T-helper 1 cell treated with Interleukin-12 subunit alpha and Interleukin-12 subunit beta and Interleukin-4 antibody, amounts not matched to agents 30 ng/mL and 1 ng/mL, for 36 hours (primary cell): ENCODE data around the gene CLCA2. TPM values are rescaled to one million over a fixed set of nuclear protein-coding genes. Genes with fewer than 3 reads are reported as not detected.

ENCODE experiments used
- intact Hi-C: fragments of 100-400 bp; cut with micrococcal nuclease; formaldehyde crosslinking; loops from one replicate; pipeline ENCODE4 v1.15.1; 2024
- total RNA-seq: library from RNA; stranded (reverse); gene quantifications from 2 replicates; pipeline ENCODE4 v1.2.3, GENCODE V29; 2022

CLCA2 gene
- total RNA-seq, 1 donor from 2014 or later: not detected

DNA sequence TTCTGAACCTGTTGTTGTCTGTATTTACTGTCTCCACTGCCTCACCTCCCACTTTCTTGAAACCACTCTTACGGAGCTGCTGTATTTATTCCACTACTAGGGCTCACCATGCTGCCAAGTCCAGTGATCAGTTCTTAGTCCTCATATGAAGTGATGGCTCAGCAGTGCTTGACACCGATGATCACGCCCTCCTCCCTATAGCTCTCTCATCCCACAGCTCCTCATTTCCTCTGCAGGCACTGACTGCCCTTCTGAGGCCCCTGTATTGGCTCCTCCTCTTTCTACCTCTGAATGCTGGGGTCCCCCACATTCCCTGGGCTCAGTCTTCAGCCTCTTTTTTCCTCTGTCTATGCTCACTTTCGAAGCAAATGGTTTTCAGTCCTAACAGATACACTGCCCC lies 48.2 kb downstream of the CLCA2 start:
- intact Hi-C loops: no loop called here

DNA sequence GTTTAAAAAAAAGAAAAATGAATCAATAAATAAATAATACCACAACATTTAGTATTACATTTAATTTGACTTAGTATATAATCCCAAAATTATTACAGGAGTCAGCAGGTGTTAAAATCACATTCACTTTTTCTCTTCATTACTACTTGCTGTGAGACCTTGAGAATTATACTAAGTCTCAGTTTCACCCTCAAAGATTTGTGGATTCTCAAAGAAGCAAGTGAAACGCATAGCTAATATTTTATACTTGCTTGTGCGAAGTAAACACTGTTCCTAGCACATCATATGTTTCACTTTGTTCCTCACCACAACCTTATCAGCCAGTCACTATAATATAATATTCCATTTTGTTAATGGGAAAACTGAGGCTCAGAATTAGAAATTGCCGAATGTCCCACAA lies 48.8 kb downstream of the CLCA2 start:
- intact Hi-C loops: no loop called here

DNA sequence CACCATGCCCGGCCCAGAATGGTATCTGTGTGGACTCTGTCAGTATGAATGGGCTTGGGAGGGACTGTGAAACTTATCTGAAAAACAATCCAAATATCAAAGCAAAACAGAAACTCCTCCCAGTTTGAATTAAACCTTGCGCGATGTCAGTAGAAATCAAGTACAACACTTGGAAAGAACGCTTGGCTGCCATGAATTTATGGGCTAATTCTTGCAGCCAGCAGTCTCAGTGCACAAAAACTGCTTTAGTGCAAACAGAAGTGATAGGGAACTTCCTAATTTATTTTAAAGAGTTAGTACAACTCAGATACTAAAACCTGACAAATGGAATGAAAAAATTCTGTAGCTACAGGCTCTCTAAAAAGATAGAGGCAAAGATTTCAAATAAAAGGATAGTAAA lies 53.3 kb downstream of the CLCA2 start:
- intact Hi-C loops: no loop called here

DNA sequence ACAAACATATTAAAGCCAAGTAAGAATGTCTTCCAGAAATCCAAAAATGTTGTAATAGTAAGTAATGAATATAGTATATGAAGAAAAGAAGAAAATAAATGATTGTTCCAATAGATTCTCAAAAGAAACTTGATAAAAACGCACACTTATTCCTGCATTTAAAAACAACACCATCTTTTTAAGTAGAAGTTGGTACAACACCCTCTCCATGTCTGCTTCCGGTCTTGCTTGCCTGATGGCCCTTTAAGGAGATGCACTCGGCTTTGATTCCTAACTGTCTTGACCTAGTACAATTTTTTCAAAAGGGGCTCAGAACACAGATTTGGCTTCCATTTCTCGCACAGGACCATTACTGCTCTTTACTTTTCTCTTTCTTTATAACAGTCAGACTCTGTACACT lies 53.7 kb downstream of the CLCA2 start:
- intact Hi-C loops: no loop called here

DNA sequence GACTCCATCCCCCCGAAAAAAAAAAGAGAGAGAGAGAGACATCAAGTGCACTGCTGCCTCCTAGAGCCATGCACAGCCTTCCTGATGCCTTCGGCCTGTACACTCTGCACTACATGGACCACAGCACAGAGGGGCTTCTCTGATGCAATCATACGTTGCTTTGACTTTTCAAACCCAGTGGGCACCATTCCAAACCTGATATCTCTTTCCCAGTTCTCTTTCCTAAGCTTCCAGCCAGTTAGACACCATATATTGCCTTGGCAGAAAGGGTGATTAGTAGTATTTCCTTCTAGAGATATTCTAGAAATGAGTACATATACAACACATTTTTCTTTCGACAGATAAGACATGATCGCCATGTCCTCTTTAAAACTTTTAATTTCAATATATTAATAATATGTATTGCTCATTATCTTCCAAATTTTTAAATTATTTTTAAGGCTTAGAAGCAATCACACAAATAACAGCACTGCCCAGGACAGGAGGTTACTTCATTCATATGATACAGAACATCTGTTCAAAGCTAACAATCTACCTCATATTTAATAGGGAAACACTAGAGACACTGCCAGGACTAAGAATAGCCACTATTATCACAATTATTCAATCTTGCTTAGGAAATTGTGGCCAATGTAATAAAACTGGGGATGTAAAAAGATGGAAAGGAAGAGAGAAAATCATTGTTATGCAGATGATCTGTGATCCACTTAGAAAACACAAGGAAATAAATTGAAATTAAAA lies 54.6 kb downstream of the CLCA2 start:
- intact Hi-C loops: no loop called here

DNA sequence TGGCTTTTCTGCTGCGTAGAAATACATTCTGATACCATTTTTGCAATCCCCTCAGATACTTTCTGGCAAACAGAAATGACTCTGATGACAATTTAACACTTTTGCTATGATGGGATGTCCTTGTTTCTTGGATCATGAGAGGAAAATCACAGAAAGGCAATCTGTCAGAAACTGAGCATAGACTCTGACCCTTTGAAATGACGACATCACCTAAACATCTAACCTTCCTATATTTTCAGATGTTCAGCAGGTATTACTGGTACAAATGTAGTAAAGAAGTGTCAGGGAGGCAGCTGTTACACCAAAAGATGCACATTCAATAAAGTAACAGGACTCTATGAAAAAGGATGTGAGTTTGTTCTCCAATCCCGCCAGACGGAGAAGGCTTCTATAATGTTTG lies 58.0 kb downstream of the CLCA2 start:
- intact Hi-C loops: no loop called here

DNA sequence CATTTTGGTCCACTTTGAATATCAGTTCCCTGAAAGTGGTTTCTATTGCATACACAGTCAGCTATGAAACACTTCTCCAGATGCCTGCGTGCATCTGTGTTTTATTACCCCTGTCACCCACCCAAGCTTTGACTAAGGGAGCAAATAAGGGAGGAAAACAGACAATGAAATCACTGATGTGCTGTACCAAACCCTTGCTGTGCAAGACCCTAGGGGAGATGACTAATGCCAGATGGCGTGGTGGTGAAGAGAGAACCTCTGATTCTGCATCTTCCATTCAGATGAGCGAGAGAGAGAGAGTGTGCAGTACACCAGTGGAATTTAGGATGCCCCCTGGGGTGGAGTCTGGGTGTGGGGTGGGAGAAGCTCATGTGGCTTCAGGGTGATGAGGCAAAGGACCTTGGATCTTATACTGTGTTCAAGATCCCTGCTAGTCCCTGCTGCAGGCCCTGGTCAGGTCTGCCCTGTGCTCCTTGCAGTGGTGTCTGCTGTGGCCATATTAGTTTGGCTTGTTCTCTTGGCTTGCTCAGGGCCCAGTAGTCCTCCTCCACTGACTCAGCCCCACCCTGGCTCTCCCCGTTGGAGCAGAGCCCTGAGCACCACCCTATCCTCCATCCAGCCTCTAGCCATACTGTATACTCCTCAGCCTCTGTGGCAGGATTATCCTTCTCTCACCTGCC lies 63.3 kb downstream of the CLCA2 start:
- intact Hi-C loops: no loop called here

DNA sequence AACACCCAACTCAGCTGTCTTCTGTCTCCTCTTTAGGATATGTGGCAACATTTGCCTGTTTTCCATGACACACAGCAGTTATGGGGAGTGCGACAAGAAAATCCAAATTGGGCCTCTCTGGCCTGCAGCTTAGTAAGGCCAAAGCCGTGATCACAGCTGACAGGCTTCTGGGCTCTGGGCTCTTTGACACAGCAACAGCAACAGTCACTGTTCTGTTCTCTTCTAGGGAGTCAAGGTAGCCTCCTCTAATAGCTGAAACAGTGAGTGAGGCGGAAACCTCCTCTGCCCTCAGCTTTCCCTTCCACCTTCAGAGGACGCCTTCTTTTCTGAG lies 63.8 kb downstream of the CLCA2 start:
- intact Hi-C loops: no loop called here

DNA sequence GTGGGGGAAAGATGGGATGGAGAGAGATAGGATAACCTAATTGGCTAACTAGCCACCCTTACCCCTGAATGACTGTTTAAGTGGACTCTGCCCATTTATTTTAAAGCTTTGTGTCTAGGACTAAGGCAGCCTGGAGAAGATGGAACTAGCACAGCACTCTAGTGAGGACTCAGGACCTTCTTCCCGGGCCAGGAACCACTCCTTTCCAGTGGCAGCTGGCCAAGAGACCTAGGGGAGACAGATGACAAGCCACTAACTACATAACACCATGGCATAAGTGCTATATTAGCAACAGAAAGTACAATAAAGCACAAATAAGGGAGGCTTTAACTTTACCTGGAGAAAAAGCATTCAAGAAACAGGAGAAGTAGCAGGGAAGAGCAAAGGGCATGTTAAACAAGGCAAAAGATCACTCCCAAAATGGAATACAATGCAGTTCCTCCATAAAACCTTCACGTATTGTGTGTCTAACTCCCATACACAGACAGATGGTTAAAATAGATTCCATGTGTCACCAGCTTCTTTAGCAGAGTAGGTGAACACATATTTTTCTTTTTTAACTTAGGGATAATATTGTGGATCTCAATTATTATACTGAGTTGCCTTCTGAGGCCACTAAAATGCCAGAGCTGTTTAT lies 65.4 kb downstream of the CLCA2 start:
- intact Hi-C loops: no loop called here

DNA sequence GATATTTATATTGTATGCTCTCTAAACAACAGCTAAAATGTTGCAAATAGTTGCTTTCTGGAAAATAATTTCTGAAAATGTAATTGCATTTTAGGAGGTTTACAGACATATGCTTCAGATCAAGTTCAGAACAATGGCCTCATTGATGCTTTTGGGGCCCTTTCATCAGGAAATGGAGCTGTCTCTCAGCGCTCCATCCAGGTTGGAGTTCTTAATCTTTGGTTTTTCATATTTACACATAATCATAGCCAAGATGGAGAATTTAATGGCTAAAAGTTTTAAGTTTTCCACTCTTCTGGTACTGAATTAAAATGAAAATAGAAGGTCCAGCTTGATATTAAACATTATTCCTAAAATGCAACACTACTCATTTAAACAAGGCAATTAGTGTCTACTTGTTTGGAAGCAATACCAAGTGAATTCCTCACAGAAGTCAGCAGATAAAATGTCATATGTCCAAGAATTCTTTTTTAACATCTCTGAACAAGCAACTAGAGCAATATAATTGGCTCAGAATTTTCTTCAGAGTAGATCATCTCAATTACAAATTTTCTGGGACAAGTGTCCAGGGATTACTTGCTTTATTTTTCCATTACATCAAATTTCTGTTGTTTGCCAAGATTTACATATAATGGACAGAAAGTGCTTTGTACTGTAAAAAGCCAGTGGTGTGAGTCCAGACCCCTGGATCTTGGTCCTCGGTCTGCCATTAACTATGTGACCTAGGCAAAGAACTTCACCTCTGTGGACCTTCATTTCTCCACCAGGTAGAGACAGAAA lies 67.4 kb downstream of the CLCA2 start:
- intact Hi-C loops: no loop called here

DNA sequence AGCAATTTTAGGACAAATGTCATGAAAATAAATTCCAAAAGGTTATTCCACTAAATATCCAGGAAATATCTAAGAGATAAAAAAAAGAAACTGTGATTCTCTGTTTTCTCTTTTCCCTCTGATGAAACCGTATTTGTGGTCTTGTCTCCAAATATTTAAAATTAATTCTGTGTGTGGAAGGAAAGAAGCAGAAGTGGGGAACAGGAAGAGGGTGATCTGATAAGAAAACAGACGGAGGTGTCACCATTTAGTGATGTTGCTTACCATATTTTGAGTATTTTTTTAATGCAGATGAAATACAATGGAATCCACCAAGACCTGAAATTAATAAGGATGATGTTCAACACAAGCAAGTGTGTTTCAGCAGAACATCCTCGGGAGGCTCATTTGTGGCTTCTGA lies 74.3 kb downstream of the CLCA2 start:
- intact Hi-C loops: no loop called here

DNA sequence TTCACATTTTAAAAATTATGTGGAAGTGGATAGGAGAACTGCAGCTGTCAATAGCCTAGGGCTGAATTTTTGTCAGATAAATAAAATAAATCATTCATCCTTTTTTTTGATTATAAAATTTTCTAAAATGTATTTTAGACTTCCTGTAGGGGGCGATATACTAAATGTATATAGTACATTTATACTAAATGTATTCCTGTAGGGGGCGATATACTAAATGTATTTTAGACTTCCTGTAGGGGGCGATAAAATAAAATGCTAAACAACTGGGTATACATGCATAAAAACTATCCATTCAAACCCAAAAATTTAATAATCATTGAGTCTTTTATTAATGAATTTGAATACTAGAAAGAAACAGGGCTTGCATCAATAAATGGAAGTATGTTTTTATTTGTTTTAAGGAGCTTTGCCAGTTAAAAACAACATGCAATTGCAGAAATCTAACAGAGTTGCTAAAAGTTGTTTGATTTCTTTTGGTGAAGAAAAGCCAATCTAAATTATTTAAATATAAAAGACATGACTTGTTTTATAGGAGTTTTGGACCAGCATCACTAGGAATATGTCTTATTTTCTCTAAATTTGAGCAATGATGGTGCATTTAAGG lies 76.1 kb downstream of the CLCA2 start:
- intact Hi-C loops: loop anchor here (1.0 to 5.0 kb wide), 4 partner anchors 204 to 827 kb away; partner anchors contain the start of genes LMO4 and SH3GLB1

DNA sequence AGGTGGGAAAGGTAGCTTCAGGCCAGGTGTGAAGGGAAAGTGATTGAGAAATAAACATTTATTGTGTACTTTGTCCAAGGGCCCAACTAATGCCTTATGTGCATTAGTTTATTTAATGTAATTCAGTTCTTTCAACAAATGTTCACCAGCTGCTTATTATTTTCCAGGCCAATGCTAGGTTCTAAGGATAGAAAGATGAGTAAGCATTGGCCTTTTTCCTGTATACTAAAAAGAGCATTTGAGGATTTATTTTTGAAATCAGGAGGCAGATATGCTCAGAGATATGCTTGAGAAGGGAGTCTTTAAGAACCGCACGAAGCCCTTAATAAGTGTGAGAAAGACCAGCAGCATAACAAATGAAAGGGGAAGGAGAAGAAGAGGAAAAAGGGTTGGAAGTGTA lies 76.7 kb downstream of the CLCA2 start:
- intact Hi-C loops: loop anchor here (1.0 to 5.0 kb wide), 4 partner anchors 204 to 827 kb away; partner anchors contain the start of genes LMO4 and SH3GLB1

DNA sequence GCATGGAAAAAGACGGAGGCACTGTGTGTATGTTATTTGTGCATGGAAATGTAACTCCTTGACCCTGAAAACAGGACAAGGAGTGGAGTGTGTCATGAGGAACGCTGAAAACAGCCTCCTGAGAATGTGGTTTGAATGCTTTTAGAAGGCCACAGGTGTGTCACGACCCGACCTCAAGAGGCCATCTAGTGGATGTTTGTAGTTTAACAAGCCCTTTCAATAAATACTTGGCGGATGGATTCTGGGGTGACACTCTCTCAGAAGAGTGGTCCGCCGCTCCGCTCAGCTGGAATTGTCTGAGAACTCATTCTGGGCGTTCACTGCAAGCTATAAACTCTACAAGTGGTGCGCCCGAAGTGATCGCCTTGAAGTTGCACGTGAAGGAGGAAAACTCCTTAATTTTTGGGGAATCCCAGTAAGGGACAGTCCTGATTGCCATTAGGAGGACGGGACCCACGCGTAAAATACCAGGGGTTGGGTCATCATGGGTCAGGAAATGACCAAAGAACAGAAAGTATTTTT lies 78.2 kb downstream of the CLCA2 start:
- intact Hi-C loops: loop anchor here (1.0 to 5.0 kb wide), 7 partner anchors 28 to 925 kb away; partner anchors contain the start of genes HS2ST1, LMO4, ODF2L and SELENOF

DNA sequence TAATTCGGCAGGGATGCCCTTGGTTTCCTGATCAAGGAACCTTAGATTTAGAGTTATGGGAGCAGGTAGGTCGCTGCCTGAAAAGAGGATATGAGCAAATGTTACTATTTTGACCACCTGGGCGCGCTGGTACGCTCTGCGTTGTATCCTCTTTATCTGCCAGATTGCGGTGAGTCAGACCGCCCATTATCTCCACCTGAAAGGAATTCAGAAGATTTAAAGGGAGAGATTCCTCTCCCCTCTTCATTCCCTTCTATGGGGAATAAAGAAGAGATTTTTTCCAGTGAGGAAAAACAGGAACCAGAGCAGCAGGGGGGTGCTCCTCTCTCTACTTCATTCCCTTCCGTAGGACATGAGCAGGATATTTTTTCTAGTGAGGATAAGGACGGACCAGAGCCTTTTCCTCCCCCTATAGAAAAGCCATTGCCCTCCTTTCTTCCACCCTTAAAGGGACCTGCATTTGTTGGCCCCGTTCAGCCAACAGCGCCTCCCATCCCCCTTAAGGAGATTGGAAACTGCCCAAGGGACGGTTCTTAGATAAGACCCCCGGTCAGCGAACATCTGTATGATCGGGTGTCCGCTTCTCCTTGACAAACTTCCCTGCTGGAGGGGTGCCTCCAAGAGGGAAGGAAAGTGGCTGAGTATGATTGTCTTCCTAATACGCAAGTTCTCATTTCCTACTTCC lies 78.9 kb downstream of the CLCA2 start:
- intact Hi-C loops: loop anchor here (1.0 to 5.0 kb wide), 7 partner anchors 29 to 926 kb away; partner anchors contain the start of genes HS2ST1, LMO4, ODF2L and SELENOF

DNA sequence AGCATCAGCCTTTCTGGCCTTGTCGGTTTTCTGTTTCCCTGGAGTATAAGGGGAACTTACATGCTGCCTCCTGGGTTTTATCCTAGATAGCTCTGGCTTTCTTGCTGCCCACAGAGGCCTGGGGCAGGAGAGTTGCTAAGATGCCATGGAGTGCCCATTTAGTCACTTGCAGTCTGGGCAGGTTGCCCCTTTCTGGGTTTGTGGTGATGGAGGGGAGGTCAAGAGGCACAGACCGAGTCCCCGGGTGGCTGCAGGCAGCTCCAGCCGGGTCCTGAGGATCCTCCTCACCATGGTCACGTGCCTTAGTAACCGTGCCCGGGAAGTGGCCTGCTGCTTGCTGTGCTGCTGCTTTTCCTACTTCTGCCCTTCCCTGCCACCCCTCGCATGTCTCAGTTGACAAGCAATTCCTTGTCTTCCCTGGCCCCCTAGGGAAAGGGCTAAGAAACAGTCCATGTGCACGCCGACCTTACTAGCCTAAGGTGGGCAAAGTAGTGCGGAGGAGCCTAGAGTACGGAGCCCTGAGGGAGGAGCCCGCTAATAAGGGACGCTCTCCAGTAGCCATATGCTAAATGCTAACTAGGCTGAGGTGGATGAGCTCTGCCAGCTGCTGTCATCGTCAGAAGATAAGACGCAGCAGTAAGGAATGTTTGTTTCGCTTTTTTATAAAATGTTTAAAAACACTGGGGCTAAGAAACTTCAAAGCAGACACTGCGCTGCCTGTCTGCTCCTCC lies 79.6 kb downstream of the CLCA2 start:
- intact Hi-C loops: loop anchor here (2.0 to 5.0 kb wide), 3 partner anchors 411 to 927 kb away; partner anchors contain the start of genes HS2ST1, LMO4 and SELENOF

DNA sequence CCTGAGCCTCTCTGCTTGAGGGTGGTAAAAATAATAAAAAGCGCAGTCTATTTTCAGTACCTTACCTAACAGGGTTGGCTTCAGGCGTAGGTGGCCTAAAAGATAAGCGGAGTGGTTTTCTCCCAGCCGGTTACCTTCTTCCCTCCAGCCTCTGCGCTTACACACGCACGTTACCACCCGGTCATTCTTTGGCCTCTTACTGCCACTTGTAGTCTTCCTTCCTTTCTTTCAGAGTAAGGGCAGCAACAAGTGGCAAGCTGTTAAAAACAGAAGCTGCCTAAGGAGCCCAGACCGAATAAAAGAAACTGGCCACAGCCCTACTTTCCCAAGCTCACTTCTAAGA lies 80.1 kb downstream of the CLCA2 start:
- intact Hi-C loops: loop anchor here (5.0 kb wide), 1 partner anchor 823 kb away; the partner anchor contains the start of gene LMO4

DNA sequence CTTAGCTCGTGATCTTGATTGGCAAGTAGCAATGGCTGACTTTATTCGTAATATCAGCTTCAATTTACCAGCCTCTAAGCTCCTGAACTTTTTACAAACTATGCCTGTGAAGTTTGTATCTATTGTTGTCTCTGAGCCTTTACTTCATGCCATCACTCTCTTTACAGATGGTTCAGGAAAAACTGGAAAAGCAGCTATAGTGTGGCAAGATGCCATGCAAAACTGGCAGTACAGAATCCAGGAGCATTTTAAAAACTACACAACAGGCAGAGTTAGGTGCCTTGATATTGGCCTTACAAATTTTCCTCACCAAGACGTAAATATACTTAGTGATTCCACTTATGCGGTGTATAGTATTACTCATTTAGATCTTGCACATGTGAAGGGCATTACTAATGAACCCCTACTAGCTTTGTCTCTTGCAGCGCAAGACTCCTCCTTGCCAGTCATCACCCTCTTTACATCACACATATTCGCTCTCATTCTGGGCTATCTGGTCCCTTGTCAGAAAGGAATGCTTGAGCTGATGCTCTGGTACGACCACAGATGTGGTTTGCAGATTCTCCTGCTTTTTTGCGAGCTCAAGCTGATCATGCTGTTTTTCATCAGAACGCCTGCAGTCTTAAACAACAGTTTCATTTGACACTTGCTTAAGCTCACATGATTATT lies 81.1 kb downstream of the CLCA2 start:
- intact Hi-C loops: loop anchor here (5.0 kb wide), 1 partner anchor 822 kb away; the partner anchor contains the start of gene LMO4

DNA sequence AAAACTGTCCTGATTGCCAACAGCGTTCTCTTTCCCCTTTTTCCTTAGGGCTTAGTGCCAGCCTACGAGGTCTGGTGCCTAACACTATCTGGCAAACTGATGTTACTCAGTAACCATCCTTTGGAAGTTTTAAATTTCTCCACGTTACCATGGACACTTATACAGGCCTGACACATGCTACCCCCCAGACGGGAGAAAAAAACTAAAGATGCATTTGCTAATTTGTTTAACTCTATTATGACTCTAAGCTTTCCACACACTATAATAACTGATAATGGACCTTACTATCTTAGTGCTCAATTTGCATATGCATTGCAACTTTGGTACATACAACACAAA lies 81.6 kb downstream of the CLCA2 start:
- intact Hi-C loops: no loop called here
